Measurements from ENCODE around the gene PCNA.
A peak's percentile ranks its signal among the peaks of the same experiment; 100 is the strongest.
"Not testable (repeated sequence)": the region's sequence is repeated elsewhere in the genome, so short reads cannot be mapped to it uniquely, and the experiment has no call there.

Gene PCNA

GRCh38 chr20:5141615-5142014, 21.9 kb upstream of the PCNA start:
- DNase-seq: no peak

DNA sequence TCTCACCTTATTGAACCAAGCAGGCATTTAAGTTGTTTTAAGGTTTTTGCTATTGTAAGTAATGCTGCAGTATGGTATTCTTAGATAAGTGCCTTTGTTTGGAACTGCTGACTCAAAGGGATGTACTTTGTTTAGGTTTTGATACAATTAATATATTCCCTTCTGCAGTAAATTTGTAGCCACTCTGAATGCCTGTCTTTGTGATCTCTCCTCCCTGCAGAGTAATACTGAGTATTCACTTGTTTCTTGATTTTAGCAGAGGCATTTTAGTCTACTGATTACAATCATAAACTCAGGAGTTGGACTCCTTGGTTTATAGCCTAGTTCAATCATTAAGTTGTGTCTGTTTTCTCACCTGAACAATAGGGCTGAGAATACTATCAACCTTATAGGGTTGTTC, 20.4 kb upstream of the PCNA start:
- DNase-seq: no peak

DNA sequence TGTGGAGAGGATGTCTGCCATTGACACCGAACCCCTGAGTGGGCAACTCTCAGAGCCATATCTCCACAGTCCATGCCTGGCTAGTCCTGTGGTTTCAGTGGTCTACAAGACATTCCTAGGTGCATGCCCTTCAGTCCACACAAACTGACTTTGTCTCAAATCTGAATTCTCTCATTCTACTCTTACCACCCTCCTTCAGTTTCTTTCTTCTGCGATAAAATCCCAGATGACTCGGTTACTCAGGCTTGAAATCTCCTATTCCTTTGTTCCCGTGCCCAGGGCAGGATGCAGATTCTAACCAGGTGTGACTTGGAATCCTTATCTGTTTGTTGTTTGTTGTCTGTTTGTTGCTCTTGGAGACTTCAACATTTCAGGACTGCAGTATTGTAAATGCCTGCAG, 16.3 kb upstream of the PCNA start:
- DNase-seq: no peak

DNA sequence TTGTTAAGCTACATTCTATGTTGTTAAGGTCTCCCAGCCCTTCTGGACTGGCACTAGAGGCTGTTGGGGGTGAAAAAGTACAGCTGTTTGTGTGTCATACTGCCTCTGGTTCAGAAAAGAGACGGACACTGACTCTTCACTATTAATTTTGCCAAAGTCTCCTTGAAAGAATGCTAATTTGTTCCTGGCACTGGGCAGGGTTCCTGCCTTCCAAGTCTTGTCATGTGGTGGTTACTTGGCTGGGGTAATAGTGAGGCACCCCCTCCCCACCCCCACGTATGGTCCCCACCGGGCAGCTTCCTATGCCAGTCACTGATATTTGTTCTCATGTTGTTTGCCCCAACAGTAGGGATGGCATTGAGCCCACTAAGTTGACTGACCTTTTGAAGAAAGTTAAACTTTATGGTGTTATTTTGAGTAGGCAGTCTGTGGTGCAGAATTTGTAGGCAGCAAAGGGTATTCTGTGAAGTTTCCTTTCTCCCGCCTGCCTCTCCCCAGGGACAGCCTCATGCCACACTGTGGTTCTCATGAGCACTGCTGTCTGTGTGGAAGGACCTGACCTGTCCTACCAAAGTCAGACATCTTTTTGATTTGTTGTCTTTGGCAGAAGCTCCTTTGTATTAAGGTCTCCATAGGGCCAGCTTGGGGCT, 15.7 kb upstream of the PCNA start:
- DNase-seq: no peak

GRCh38 chr20:5133998-5134397, 14.2 kb upstream of the PCNA start:
- DNase-seq: no peak

DNA sequence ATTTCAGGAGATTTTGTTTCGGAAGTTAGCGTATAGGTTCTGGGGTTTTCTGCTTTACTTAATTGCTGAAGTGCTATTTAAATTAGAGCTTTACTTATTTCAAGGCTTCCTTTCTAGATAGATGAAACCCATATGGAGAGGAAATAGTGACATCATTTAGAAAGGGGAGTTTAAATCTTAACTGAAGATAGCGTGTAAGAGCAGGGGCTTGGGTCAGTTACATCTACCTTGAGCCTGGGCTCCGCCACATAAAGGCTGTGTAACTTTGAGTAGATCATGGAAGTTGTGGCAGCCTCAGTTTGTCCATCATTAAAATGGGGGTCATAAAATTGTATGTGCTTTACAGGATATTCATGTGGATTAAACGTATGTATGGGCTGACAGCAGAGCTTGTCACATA, 11.7 kb upstream of the PCNA start:
- no peak for DNase-seq

- no peak for DNase-seq
Measured at GRCh38 chr20:5128886-5129285, 9.1 kb upstream of the PCNA start.

DNA sequence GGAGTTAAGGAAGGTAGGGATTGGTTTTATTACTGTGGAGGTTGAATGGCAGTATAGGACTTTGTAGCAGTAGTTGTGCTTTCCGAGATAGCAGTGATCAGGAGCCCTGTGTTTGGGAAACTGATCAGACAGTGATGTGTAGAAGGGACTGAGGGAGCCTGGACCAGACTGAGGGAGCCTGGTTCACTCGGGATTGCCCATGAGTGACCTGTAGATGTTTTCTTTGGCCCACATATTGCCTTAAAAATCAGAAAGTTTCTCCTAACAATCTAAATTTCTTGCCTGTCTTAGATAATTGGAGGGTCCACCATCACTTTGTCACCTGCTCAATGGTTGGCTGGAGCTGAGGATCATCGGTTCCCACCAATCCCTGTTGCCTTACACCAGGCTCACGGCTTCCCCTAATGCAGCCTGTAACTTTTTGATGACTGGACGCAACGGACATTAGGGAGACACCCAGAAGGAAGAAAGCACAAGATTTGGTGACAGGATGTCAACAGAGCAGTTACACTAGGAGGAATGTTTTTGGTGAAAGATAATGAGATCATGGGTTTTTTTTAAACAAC, 8.2 kb upstream of the PCNA start:
- no peak for DNase-seq

DNA sequence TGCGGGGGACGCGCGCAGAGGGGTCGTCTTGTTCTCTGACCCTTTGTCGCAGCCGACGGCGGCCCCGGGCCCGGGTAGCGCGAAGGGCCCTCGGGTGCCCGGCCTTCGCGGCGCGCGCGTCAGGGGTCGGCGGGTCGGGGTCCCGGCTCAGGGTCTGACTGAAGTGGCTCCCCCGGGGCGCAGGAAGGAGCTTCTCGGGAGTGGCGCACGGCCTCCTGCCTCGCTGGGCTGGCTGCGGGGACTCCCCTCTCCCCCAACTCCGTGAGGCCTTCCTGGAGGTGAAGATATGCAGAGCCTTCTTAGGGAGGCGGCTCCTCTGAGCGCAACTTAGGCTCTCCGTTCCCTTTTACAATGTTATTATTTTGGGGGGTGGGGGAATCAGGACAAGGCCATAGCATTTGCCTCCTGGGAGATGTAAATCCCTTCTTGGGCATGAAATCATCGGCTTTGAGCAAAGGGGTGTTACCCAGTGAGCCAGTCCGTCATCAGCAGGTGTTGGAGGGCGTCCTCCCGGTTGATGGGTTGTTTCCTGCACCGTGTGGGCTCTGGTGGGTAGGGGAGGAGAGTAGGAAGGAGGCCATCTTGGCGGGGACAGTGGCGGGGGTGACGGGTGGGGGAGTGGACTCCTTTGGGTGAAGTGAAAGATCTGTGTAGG, 7.6 kb upstream of the PCNA start:
- DNase-seq: peak; percentile 31 to 45

DNA sequence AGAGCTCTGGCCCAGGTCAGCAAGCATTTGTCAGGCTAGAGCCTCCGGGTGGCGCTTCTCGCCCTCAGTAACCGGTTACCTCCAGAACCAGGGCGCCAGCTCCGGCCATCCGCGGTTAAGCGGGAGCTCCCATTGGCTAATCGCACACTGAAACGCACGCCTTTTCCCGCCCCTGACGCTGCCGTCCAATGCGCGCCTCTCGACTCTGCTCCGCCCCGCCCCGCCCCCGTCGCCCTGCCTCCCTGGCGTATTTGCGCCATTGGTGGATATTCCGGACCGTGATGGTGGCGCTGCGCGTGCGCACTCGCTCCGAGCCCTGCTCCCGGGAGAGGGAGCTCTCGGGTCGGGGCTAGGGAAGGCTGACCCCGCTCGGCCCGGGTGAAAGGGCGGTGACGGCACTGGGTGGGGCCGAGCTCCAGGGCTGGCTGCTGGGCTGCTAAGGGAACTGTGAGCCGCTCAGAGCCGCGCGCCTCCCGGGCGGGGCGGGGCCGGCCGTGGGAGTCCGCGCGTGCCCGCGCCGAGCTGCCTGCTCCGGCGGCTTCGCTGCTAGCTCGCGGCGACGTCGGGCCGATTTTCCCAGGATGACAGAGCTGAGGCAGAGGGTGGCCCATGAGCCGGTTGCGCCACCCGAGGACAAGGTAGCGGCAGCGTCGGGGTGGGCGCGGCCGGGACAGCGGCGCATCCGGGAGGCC, 6.9 kb upstream of the PCNA start, which contains the start of gene CDS2:
CDS2 (plus strand) TSS at position 497 of the 692 bp plus-strand sequence; CDS start at position 582, 85 bp downstream.
- DNase-seq: peak; percentile 97 to 98

DNA sequence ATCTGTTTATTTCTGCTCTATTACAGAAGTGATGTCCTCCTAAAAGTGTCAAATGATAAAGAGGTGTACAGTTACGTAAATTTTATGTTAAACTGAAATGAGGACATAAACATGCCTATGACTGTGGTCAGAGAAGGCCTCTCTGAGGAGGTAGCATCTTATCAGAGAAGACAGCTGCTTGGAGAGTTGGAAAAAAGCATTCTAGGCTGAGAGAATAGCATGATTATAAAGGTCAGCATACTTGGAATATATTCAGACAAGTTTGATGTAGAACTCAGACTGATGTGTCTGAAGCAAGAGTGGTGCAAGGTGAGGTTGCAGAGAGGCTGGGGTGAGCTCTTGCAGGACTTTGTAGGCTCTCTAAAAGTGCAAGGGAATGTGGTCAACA, 3.1 kb upstream of the PCNA start:
- no peak for DNase-seq

DNA sequence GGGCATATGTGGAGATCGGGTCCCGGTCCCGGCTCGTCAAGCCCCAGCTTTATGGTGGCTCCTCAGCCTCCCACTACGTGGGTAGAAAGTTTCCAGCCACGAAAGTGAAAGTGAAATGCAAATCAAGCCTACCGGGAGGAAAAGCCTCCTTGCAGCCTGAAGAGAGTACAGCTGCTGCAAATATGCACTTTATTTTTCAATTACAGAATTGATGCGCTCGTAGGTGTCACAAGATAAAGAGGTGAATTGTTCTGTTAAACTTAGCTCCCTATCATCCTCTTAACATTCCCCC, 373 bp upstream of the PCNA start:
- no peak for DNase-seq

DNA sequence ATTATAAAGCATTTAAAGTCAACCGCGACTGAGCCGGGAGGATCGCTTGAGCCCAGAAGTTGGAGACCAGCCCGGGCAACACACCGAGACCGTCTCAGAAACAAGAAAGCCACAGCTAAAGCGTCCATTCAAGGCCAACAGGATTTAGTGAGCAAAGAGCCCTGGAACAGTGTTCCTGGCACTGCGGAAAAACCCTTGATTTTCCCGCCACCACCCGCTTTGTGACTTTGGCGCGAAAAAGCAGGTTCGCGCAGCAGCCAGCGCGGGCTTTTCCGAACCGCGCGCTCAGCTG, 669 bp downstream of the PCNA start:
- DNase-seq: no peak

DNA sequence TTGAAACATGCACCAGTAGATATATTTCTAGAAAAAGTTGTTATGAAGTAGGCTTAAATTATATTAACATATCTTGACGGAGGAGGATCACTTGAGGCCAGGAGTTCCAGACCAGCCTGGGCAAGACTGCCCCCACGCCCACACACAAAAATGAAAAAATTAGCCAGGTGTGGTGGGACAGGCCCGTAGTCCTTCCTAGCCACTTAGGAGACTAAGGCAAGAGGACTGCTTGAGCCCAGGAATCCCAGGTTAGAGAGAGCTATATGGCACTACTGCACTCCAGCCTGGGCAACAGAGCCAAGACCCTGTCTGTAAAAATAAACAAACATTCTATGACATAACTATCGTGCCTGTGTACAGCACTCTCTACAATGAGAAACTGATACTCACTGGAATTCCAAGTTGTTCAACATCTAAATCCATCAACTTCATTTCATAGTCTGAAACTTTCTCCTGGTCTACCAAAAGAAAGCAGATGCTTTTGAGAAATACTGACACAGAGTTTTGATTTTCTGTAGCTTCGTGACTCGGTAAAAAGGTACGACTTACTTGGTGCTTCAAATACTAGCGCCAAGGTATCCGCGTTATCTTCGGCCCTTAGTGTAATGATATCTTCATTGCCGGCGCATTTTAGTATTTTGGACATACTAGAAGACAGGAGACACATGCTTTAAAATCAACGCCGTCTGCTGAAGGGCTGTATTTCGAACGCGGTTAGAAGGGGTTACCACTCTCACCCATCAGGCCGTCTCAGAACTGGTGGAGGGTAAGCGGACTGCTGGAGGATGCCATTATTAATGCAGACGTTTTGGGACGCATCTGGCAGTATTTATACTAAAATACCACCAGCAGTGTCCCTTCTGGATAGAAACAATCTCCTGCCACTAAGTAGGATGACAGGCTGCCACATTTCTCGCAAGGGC, 1.3 kb downstream of the PCNA start:
- no peak for DNase-seq

- no peak for DNase-seq
Measured at GRCh38 chr20:5116875-5117274, 2.9 kb downstream of the PCNA start.

- DNase-seq: no peak
Measured at GRCh38 chr20:5114403-5114802, 5.4 kb downstream of the PCNA start.

DNA sequence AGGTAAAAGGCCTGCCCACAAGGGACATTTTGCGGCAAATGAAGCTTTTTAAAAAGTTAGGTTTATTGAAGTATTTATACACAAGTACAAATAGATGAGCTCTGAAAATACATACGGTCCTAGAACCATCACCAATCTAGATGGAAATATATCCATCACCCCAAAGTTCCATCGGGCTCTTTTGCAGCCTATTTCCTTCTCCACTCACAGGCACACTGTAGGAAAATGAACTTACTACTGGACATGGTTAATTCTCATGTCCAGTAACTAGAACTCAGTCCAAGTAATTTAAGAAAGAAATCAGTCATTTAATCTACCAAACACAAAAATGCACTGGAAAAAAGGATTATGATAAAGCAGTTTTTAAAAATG, 6.2 kb downstream of the PCNA start:
- DNase-seq: no peak

DNA sequence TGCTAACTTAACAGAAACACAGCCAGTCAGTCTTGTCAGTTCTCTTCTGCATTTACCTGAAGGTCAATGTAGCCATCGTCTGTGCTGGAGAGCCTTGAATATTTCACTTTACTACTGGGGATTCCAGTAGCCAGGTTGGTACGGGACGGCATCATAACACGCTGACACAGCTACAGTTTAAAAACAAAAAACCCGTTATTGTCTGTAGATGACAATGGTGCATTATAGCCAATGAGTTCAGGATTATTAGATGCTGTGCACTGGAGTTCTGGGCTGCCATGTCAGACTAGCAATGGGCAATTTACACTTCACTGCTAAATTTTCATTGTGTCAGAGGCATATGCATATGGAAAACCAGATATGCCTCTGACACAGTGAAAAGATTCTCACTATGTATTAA, 10.5 kb downstream of the PCNA start:
- no peak for DNase-seq

- DNase-seq: no peak
Measured at GRCh38 chr20:5104479-5104878, 15.3 kb downstream of the PCNA start.

- peak; percentile 61 to 65 for DNase-seq
Measured at GRCh38 chr20:5100684-5101347, 18.9 kb downstream of the PCNA start.

GRCh38 chr20:5099909-5100308, 19.8 kb downstream of the PCNA start:
- not testable (repeated sequence) for DNase-seq

- not testable (repeated sequence) for DNase-seq
Measured at GRCh38 chr20:5099009-5099408, 20.7 kb downstream of the PCNA start.

- no peak for DNase-seq
Measured at GRCh38 chr20:5096463-5096862, 23.3 kb downstream of the PCNA start.
